ENCODE data around the gene RAB31.

The RAB31 gene

DNA sequence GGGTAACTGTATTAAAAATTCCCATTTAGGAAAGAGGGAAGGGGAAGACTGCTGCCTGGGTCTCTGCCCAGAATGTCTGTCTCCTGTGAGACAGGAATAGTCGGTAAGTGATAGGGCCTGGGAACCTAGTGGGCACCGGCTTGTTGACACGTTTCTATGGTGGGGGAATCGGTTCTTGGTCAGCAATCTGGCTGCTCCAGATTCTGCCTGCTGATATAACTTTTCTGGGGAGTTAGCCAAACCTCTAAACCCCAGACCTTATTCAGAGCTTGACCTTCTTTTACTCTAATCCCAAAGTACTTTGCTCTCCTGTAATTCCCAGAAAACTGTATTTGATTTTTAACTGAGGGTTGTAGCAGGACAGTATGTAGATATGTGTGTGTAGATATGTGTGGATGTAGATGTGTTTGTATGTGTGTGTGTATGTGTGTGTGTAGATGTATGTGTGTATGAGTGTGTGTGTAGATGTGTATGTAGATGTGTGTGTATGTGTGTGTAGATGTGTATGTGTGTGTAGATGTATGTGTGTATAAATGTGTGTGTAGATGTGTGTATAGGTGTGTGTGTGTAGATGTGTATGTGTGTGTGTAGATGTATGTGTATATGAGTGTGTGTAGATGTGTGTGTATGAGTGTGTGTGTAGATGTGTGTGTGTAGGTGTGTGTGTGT lies 115.8 kb downstream of the RAB31 start:
- H3K9me3 ChIP-seq (ENCODE audit: control insufficient read depth in 5 of 5, low read length in 5 of 5): no peaks in the 10 kb centered on the region
- H3K4me1 ChIP-seq (ENCODE audit: control insufficient read depth in 5 of 5, insufficient read depth in 5 of 5, low read length in 5 of 5): peaks cover 7 to 46% (median 37%) of the 10 kb centered on the region in 5 donors
- H3K36me3 ChIP-seq (ENCODE audit: control insufficient read depth in 5 of 5, insufficient read depth in 5 of 5, low read length in 5 of 5): no peaks in the 10 kb centered on the region
- H3K27ac ChIP-seq (ENCODE audit: low read depth, low read length): no peak overlapping the region
- H3K27me3 ChIP-seq (ENCODE audit: control insufficient read depth in 5 of 5, insufficient read depth in 4 of 5, low read length in 5 of 5): no peaks in the 10 kb centered on the region
- no peak overlapping the region for H3K9ac ChIP-seq (ENCODE audit: low read length in 5 of 5)
- H3K4me3 ChIP-seq (ENCODE audit: low read depth in 1 of 5, low read length in 5 of 5): no peak overlapping the region

DNA sequence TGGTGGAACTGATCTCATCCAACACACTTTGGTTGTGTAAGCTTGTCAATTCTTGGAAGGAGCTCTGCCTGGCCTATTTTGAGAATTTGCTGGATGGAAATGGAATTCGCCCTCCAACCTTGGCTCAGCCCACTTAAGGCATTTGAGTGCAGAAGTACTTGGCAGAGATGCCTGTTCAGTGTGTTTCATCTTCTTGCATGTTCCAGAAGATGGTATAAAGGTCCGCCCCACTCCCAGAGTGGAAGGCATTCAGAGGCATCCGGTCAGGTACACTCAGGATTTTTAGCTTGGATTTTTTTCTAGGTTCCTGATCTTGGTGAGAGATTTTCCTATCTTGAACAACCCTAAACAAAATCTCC lies 116.4 kb downstream of the RAB31 start:
- Histone ChIP-seq H3K36me3 (ENCODE audit: control insufficient read depth in 5 of 5, insufficient read depth in 5 of 5, low read length in 5 of 5) (no peaks in the 10 kb centered on the region), H3K27ac (ENCODE audit: low read depth, low read length) (peak overlapping the region; percentile 69), H3K9me3 (ENCODE audit: control insufficient read depth in 5 of 5, low read length in 5 of 5) (no peaks in the 10 kb centered on the region), H3K9ac (ENCODE audit: low read length in 5 of 5) (no peak overlapping the region), H3K27me3 (ENCODE audit: control insufficient read depth in 5 of 5, insufficient read depth in 4 of 5, low read length in 5 of 5) (no peaks in the 10 kb centered on the region), H3K4me1 (ENCODE audit: control insufficient read depth in 5 of 5, insufficient read depth in 5 of 5, low read length in 5 of 5) (peaks cover 7 to 46% (median 37%) of the 10 kb centered on the region in 5 donors), H3K4me3 (ENCODE audit: low read depth in 1 of 5, low read length in 5 of 5) (no peak overlapping the region)

DNA sequence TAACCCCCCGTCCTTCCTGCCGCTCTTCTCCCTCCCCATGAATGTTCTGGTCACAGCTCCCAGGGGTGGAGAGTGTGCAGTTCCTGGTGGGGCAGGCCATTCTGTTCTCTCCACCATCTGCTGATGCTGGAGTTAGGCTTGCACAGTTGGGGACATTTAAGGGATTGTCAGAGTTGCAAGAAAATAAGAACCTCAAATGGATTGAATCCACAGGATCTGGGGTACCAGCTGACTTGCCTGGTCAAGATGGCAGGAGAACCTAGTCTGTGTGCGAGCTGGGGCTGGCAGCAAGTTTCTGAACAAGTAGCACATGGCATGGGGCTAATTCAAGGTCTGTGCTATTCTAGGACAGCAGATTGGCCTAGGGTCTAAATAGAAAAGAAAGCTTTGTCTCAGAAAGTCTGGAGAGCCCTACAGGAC lies 116.9 kb downstream of the RAB31 start:
- H3K36me3 ChIP-seq (ENCODE audit: control insufficient read depth in 5 of 5, insufficient read depth in 5 of 5, low read length in 5 of 5): no peaks in the 10 kb centered on the region
- no peaks in the 10 kb centered on the region for H3K27me3 ChIP-seq (ENCODE audit: control insufficient read depth in 5 of 5, insufficient read depth in 4 of 5, low read length in 5 of 5)
- H3K27ac ChIP-seq (ENCODE audit: low read depth, low read length): peak overlapping the region; percentile 69
- H3K4me1 ChIP-seq (ENCODE audit: control insufficient read depth in 5 of 5, insufficient read depth in 5 of 5, low read length in 5 of 5): peaks cover 7 to 46% (median 37%) of the 10 kb centered on the region in 5 donors
- peak overlapping the region in 1 of 5 donors; percentile 9 for H3K4me3 ChIP-seq (ENCODE audit: low read depth in 1 of 5, low read length in 5 of 5)
- peak overlapping the region in 2 of 5 donors; percentile 25 to 50 for H3K9ac ChIP-seq (ENCODE audit: low read length in 5 of 5)
- no peaks in the 10 kb centered on the region for H3K9me3 ChIP-seq (ENCODE audit: control insufficient read depth in 5 of 5, low read length in 5 of 5)

DNA sequence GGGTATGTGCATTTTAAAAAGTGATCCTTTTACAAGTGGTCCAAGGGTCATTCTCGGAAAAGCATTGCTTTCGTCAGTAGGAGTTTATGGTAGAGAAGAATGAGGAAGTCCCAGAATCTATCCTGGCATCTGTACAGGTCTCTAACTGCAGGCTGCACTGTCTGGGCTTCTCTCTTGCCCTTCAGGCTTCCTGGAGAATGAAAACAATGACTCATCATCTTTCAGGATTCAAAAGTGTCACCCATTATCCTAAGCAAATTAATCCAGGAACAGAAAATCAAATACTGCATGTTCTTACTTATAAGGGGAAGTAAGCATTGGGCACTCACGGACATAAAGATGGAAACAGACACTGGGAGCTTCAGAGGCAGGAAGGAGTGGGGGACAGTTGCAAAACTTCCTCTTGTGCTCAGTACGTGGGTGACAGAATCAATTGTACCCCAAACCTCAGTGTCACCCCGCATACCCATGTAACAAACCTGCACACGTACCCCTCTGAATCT lies 117.5 kb downstream of the RAB31 start:
- Histone ChIP-seq H3K4me3 (ENCODE audit: low read depth in 1 of 5, low read length in 5 of 5) (peak overlapping the region in 2 of 5 donors; percentile 6 to 9), H3K9ac (ENCODE audit: low read length in 5 of 5) (peak overlapping the region in 1 of 5 donors; percentile 50), H3K4me1 (ENCODE audit: control insufficient read depth in 5 of 5, insufficient read depth in 5 of 5, low read length in 5 of 5) (peaks cover 7 to 46% (median 37%) of the 10 kb centered on the region in 5 donors), H3K27ac (ENCODE audit: low read depth, low read length) (peak overlapping the region; percentile 69), H3K36me3 (ENCODE audit: control insufficient read depth in 5 of 5, insufficient read depth in 5 of 5, low read length in 5 of 5) (no peaks in the 10 kb centered on the region), H3K9me3 (ENCODE audit: control insufficient read depth in 5 of 5, low read length in 5 of 5) (no peaks in the 10 kb centered on the region), H3K27me3 (ENCODE audit: control insufficient read depth in 5 of 5, insufficient read depth in 4 of 5, low read length in 5 of 5) (no peaks in the 10 kb centered on the region)

DNA sequence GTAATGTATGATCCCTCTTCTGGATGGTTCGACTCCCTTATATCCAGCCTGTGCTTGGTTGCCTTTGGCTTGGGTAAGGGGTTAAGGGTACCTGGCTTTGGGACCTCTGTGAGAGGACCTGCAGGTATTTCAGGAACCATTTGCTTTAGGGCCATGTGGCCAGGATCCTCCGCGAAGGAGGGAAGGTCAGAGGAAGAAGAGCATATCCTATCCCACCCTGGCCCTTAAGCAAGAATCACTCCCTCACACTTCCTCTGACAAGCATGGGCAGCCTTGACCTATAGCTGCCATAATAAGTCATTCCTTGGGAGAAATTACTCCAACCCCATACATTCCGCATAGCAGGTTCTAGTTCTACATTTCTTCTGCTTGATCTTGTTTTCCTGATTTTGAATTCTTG lies 118.6 kb downstream of the RAB31 start:
- no peak overlapping the region for H3K27ac ChIP-seq (ENCODE audit: low read depth, low read length)
- H3K4me1 ChIP-seq (ENCODE audit: control insufficient read depth in 5 of 5, insufficient read depth in 5 of 5, low read length in 5 of 5): peaks cover 7 to 52% (median 39%) of the 10 kb centered on the region in 5 donors
- no peak overlapping the region for H3K9ac ChIP-seq (ENCODE audit: low read length in 5 of 5)
- no peaks in the 10 kb centered on the region for H3K9me3 ChIP-seq (ENCODE audit: control insufficient read depth in 5 of 5, low read length in 5 of 5)
- H3K4me3 ChIP-seq (ENCODE audit: low read depth in 1 of 5, low read length in 5 of 5): no peak overlapping the region
- H3K36me3 ChIP-seq (ENCODE audit: control insufficient read depth in 5 of 5, insufficient read depth in 5 of 5, low read length in 5 of 5): no peaks in the 10 kb centered on the region
- H3K27me3 ChIP-seq (ENCODE audit: control insufficient read depth in 5 of 5, insufficient read depth in 4 of 5, low read length in 5 of 5): no peaks in the 10 kb centered on the region

DNA sequence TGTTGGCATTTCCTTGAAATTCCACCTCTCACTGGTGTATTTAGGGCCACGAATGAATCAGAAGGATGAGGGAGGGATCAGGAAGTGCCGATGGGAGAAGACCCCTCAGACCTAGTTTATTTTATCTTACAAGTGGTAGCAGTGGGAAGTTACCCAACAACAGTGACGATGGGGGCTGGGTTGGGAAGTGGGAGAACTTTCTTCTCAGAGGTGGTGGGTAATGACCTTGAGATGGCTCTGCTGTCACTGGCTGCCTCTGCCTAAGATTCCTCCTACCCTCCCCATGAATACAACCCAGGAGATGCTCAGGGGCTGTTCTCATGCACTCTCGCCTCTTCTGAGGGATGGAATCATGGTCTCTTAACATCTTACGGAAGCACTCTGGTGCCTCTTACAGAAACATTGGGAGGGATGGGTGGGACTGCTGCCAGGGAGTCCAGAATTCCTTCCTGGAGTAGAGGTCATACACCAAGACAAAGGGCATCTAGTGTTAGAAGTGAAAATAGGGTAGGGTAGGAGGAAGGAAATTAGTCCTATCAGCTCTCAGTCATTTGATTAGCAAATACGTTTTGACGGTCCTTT lies 119.2 kb downstream of the RAB31 start:
- no peaks in the 10 kb centered on the region for H3K9me3 ChIP-seq (ENCODE audit: control insufficient read depth in 5 of 5, low read length in 5 of 5)
- H3K4me3 ChIP-seq (ENCODE audit: low read depth in 1 of 5, low read length in 5 of 5): no peak overlapping the region
- H3K27me3 ChIP-seq (ENCODE audit: control insufficient read depth in 5 of 5, insufficient read depth in 4 of 5, low read length in 5 of 5): no peaks in the 10 kb centered on the region
- peak overlapping the region; percentile 11 for H3K27ac ChIP-seq (ENCODE audit: low read depth, low read length)
- H3K36me3 ChIP-seq (ENCODE audit: control insufficient read depth in 5 of 5, insufficient read depth in 5 of 5, low read length in 5 of 5): peaks cover 0 to under 1% (median 0%) of the 10 kb centered on the region in 5 donors
- H3K9ac ChIP-seq (ENCODE audit: low read length in 5 of 5): no peak overlapping the region
- peaks cover 7 to 55% (median 39%) of the 10 kb centered on the region in 5 donors for H3K4me1 ChIP-seq (ENCODE audit: control insufficient read depth in 5 of 5, insufficient read depth in 5 of 5, low read length in 5 of 5)

DNA sequence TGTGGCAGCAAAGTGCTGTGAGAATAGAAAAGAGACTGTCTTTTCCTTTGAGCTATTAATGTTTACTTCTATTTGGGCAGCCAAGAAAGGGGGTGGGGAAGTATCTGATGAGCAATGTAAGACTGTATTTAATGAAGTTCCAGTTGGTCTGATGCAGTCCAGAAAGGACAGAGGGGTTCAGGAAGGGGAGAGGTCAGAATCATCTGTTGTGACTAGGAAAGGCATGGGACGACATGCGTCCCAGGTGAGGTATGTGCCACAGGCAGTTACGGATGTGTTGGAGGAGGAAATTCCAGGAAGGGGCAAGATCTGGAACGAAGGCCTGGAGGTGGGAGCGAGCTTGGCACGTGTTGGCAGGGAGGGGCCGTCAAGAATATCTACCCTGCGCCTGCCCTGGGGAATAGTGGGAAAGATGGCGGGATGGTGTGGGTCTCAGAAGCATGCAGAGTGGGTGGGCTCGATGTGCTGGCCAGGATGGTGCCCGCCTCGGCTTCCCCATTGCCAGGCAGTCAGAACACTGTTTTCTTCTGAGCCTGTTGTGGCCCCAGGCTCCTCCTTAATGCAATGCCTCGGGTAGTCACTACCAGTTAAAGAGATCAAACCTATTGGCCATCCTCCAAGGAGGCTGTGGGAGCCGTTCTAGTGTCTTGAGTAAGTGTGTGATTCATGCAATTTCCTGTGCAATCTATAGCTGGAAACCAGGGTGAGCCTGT lies 119.8 kb downstream of the RAB31 start:
- H3K27ac ChIP-seq (ENCODE audit: low read depth, low read length): peak overlapping the region; percentile 11
- H3K9me3 ChIP-seq (ENCODE audit: control insufficient read depth in 5 of 5, low read length in 5 of 5): no peaks in the 10 kb centered on the region
- H3K4me1 ChIP-seq (ENCODE audit: control insufficient read depth in 5 of 5, insufficient read depth in 5 of 5, low read length in 5 of 5): peaks cover 7 to 55% (median 39%) of the 10 kb centered on the region in 5 donors
- no peaks in the 10 kb centered on the region for H3K27me3 ChIP-seq (ENCODE audit: control insufficient read depth in 5 of 5, insufficient read depth in 4 of 5, low read length in 5 of 5)
- no peak overlapping the region for H3K9ac ChIP-seq (ENCODE audit: low read length in 5 of 5)
- peaks cover 0 to 2% (median 0%) of the 10 kb centered on the region in 5 donors for H3K36me3 ChIP-seq (ENCODE audit: control insufficient read depth in 5 of 5, insufficient read depth in 5 of 5, low read length in 5 of 5)
- H3K4me3 ChIP-seq (ENCODE audit: low read depth in 1 of 5, low read length in 5 of 5): no peak overlapping the region

DNA sequence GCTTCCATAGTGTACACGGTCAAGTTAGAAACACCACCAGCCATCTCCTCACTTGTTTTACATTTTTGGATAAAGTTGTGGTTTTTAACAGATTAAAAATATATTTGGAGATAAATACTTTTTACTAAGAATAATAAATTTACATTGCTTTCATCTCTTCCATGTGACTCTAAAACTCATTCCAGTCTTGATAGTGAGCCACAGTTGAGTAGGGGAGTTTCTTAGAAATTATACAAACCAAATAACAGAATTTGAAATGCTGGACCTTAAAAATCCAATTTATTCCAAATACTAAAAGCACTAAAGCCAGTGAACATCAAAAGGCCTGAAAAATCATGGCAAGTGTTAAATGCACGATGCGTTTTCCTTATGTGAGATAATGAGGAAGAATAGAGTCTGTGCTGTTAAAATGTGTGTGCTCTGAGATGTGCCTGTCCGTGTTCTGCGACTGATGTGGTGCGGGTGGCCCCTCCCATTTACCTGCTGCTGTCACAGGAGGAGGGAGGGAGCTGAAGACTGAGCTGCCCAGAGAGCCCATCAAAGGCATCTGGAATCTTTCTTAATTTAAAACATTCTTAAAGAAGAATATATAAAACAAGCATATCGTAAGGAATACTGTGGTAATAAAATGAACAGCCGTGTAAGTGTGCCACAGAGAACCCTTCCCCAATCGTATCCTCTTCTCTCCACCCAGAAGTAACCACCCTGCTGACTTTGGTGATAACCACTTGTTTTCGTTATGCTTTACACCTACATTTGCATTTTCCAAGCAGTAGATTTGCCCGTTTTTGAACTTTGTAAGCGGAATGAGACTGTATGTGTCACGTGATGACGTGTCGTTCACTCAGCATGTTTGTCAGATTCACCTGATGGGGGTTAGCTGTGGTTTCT lies 120.7 kb downstream of the RAB31 start:
- Histone ChIP-seq H3K4me1 (ENCODE audit: control insufficient read depth in 5 of 5, insufficient read depth in 5 of 5, low read length in 5 of 5) (peaks cover 7 to 53% (median 36%) of the 10 kb centered on the region in 5 donors), H3K36me3 (ENCODE audit: control insufficient read depth in 5 of 5, insufficient read depth in 5 of 5, low read length in 5 of 5) (peaks cover 0 to 2% (median 0%) of the 10 kb centered on the region in 5 donors), H3K27ac (ENCODE audit: low read depth, low read length) (no peak overlapping the region), H3K4me3 (ENCODE audit: low read depth in 1 of 5, low read length in 5 of 5) (no peak overlapping the region), H3K9ac (ENCODE audit: low read length in 5 of 5) (no peak overlapping the region), H3K9me3 (ENCODE audit: control insufficient read depth in 5 of 5, low read length in 5 of 5) (no peaks in the 10 kb centered on the region), H3K27me3 (ENCODE audit: control insufficient read depth in 5 of 5, insufficient read depth in 4 of 5, low read length in 5 of 5) (no peaks in the 10 kb centered on the region)

DNA sequence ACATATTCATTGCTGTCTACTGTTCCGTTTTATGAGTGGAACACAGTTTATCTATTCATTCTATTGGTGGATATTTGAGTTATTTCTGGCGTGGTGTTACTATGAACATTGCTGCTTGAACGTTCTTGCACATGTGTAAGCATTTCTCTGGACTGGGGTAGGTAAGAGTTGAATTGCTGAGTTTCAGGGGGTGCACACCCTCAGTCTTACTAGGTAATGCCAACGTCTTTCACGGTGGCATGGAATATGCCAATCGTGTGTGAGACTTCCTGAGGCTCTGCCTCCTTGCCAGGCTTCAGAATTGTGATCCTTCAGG lies 121.3 kb downstream of the RAB31 start:
- H3K27ac ChIP-seq (ENCODE audit: low read depth, low read length): no peak overlapping the region

More for the DNA sequence above, 121.3 kb downstream of the RAB31 start:
- Histone ChIP-seq H3K36me3 (ENCODE audit: control insufficient read depth in 5 of 5, insufficient read depth in 5 of 5, low read length in 5 of 5) (peaks cover 0 to 2% (median 0%) of the 10 kb centered on the region in 5 donors), H3K9me3 (ENCODE audit: control insufficient read depth in 5 of 5, low read length in 5 of 5) (no peaks in the 10 kb centered on the region), H3K27me3 (ENCODE audit: control insufficient read depth in 5 of 5, insufficient read depth in 4 of 5, low read length in 5 of 5) (no peaks in the 10 kb centered on the region), H3K9ac (ENCODE audit: low read length in 5 of 5) (no peak overlapping the region), H3K4me3 (ENCODE audit: low read depth in 1 of 5, low read length in 5 of 5) (no peak overlapping the region), H3K4me1 (ENCODE audit: control insufficient read depth in 5 of 5, insufficient read depth in 5 of 5, low read length in 5 of 5) (peaks cover 7 to 47% (median 30%) of the 10 kb centered on the region in 5 donors)

All from subcutaneous abdominal adipose tissue (tissue), 5 donors.